DOHH2 (cell line): ENCODE measurements around the gene MAL.

Experiments used
- H3F3A ChIP-seq: fragments of 200-600 bp; sonication (generic), shearing (Covaris generic); 2 replicates; pipeline ENCODE4 v1.6.0; 2016; ENCODE audit warnings: antibody characterized with exemption, mild to moderate bottlenecking; ENCODE audit not compliant: control insufficient read depth, insufficient read depth
- H3K27ac ChIP-seq: fragments of 200-600 bp; sonication (generic); 2 replicates; pipeline ENCODE4 v1.5.1; 2014; ENCODE audit warnings: low read depth, mild to moderate bottlenecking, low read length, moderate library complexity
- H3K27me3 ChIP-seq: fragments of 200-600 bp; sonication (generic); 2 replicates; pipeline ENCODE4 v1.6.1; 2014; ENCODE audit warnings: mild to moderate bottlenecking, low read length, mixed read lengths; ENCODE audit not compliant: control insufficient read depth
- H3K36me3 ChIP-seq: fragments of 200-600 bp; sonication (generic); 2 replicates; pipeline ENCODE4 v1.6.1; 2014; ENCODE audit warnings: mild to moderate bottlenecking, low read length, moderate library complexity, mixed read lengths; ENCODE audit not compliant: control insufficient read depth
- H3K4me1 ChIP-seq: fragments of 200-600 bp; sonication (generic); 2 replicates; pipeline ENCODE4 v1.6.1; 2014; ENCODE audit warnings: mild to moderate bottlenecking, low read length, mixed read lengths; ENCODE audit not compliant: control insufficient read depth
- H3K4me2 ChIP-seq: fragments of 200-600 bp; sonication (generic); 2 replicates; pipeline ENCODE4 v1.6.0; 2014; ENCODE audit warnings: mild to moderate bottlenecking, low read length, moderate library complexity
- H3K4me3 ChIP-seq: fragments of 200-600 bp; sonication (generic); 2 replicates; pipeline ENCODE4 v1.5.1; 2014; ENCODE audit warnings: mild to moderate bottlenecking, low read length, mixed read lengths
- H3K79me2 ChIP-seq: fragments of 200-600 bp; sonication (generic); 2 replicates; pipeline ENCODE4 v1.6.1; 2014; ENCODE audit warnings: mild to moderate bottlenecking, low read length, mixed read lengths; ENCODE audit not compliant: control insufficient read depth
- H3K9me2 ChIP-seq: fragments of 200-600 bp; sonication (generic); replicated peaks from 2 replicates; pipeline ENCODE4 v1.6.1; 2014; ENCODE audit warnings: mild to moderate bottlenecking, low read length, mixed read lengths; ENCODE audit not compliant: control insufficient read depth
- H3K9me3 ChIP-seq: fragments of 200-600 bp; sonication (generic); 2 replicates; pipeline ENCODE4 v1.6.1; 2014; ENCODE audit warnings: antibody characterized with exemption, low read length, mixed read lengths; ENCODE audit not compliant: control insufficient read depth, insufficient read depth
- H4K20me1 ChIP-seq: fragments of 200-600 bp; sonication (generic); 2 replicates; pipeline ENCODE4 v1.6.0; 2014; ENCODE audit warnings: low read depth, mild to moderate bottlenecking, antibody characterized with exemption, low read length, moderate library complexity; ENCODE audit not compliant: control insufficient read depth, insufficient read depth
- CTCF ChIP-seq: fragments of 200-600 bp; sonication (generic); IDR thresholded peaks from one replicate; pipeline ENCODE4 v1.5.1; 2014; ENCODE audit warnings: antibody characterized with exemption, mild to moderate bottlenecking, low read depth, low read length; ENCODE audit not compliant: poor library complexity, severe bottlenecking
- EZH2phosphoT487 ChIP-seq: fragments of 200-600 bp; sonication (generic); IDR thresholded peaks from 2 replicates; pipeline ENCODE4 v1.6.1; 2017; ENCODE audit warnings: borderline replicate concordance, mild to moderate bottlenecking, antibody characterized with exemption, low read length, moderate library complexity, mixed read lengths

The MAL gene

GRCh38 chr2:95017071-95017501, 8.4 kb upstream of the MAL start:
- H3K4me1 ChIP-seq = no peaks in the 10 kb centered on the region
- no peak overlapping the region for H3K4me2 ChIP-seq
- H4K20me1 ChIP-seq = no peaks in the 10 kb centered on the region
- no peaks in the 10 kb centered on the region for H3K36me3 ChIP-seq
- TF ChIP-seq CTCF (no peak), EZH2phosphoT487 (no peak)
- H3K27me3 ChIP-seq = no peaks in the 10 kb centered on the region
- H3K27ac ChIP-seq = no peak overlapping the region
- H3F3A ChIP-seq = no peaks in the 10 kb centered on the region
- no peaks in the 10 kb centered on the region for H3K9me2 ChIP-seq
- H3K4me3 ChIP-seq = no peak overlapping the region
- H3K9me3 ChIP-seq = no peaks in the 10 kb centered on the region
- H3K79me2 ChIP-seq = no peaks in the 10 kb centered on the region

GRCh38 chr2:95017836-95018235, 7.7 kb upstream of the MAL start:
- Histone ChIP-seq H3K27ac (no peak overlapping the region), H3K27me3 (peaks cover 3% of the 10 kb centered on the region; the same call in 1 of the 2 replicates), H3K36me3 (no peaks in the 10 kb centered on the region), H3K4me2 (no peak overlapping the region), H3K4me1 (peaks cover 4% of the 10 kb centered on the region), H3K4me3 (no peak overlapping the region), H3K9me2 (no peaks in the 10 kb centered on the region), H3K79me2 (no peaks in the 10 kb centered on the region), H3K9me3 (no peaks in the 10 kb centered on the region), H4K20me1 (no peaks in the 10 kb centered on the region), H3F3A (no peaks in the 10 kb centered on the region)
- no peak for TF ChIP-seq CTCF
- no peak for TF ChIP-seq EZH2phosphoT487

DNA sequence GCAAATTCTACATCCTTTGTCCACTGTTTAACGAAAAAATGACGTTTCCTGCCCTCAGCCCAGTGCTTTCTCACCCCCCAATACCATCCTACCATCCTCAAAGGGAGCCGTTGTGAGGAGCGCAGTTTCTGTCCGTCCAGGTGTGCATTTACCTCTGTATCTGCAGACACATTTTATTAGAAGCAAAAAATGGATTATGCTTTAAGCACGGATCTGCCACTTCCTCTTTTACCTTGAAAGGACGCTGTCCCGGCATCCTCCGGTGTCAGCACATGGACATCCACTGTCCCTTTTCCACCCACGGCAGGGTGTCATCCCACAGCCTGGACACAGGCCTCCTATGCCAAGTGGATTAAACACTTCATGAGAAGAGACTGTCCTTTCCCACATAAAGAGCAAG, 7.2 kb upstream of the MAL start:
- TF ChIP-seq EZH2phosphoT487 = no peak
- TF ChIP-seq CTCF = no peak
- no peak overlapping the region for H3K4me3 ChIP-seq
- H3F3A ChIP-seq = no peaks in the 10 kb centered on the region
- no peak overlapping the region for H3K4me2 ChIP-seq
- H3K36me3 ChIP-seq = no peaks in the 10 kb centered on the region
- peaks cover 4% of the 10 kb centered on the region; the same call in 1 of the 2 replicates for H3K27me3 ChIP-seq
- no peak overlapping the region for H3K27ac ChIP-seq
- H3K4me1 ChIP-seq = peaks cover 4% of the 10 kb centered on the region
- no peaks in the 10 kb centered on the region for H4K20me1 ChIP-seq
- no peaks in the 10 kb centered on the region for H3K9me3 ChIP-seq
- no peaks in the 10 kb centered on the region for H3K79me2 ChIP-seq
- H3K9me2 ChIP-seq = no peaks in the 10 kb centered on the region
